Endometrial microvascular endothelial cells (primary cell): ENCODE measurements around the gene GCH1. TPM values are rescaled to one million over a fixed set of nuclear protein-coding genes. Genes with fewer than 3 reads are reported as not detected.

Source experiments
- total RNA-seq: library from RNA; depleted of rRNA; stranded (reverse); fragments of >200 nt; gene quantifications from one replicate; pipeline ENCODE4 v1.2.3, GENCODE V29; 2015; ENCODE audit errors: inconsistent ontology term

The GCH1 gene
- total RNA-seq, 1 donor from 2014 or later: 9.9 TPM

Other genes starting within 250 kb of the GCH1 start
- 12.6 TPM for gene WDHD1, start 124.3 kb upstream of the GCH1 start, total RNA-seq
- 16.1 TPM for gene SOCS4, start 124.4 kb upstream of the GCH1 start, total RNA-seq
- 104 TPM for gene MAPK1IP1L, start 148.8 kb upstream of the GCH1 start, total RNA-seq
- 86.0 TPM for gene LGALS3, start 226.4 kb upstream of the GCH1 start, total RNA-seq